ENCODE data around the gene MAPKAPK3.

DNA sequence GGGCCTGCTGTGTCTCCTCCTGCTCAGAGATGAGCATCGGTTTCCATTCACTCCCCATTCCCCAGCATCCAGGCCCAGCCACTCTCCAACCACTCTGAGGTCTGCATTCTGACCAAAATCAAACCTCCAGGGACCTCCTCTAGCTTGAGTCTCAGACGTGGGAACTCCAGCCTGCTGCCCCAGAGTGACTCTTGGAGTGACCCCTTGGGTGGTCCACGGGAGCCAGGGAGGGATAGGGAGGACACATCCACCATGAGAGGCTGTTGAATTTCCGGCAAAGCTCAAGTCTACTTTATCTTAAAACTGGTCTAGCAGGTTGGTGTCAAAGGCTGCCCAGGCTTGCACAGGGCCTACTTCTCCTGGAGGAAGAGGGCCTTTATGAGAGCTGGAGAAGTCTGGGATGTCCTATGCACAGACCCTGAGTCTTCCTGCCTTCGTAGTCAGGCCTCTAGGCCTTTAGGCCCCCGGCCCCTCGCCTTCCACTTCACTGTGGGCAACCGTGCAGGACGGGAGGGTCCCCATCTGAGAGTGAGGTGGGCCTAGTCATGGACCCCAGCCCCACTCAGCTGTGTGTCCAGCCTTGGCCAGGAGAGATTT lies 14.3 kb upstream of the MAPKAPK3 start:
- no peak for TF ChIP-seq EZH2 (IDR thresholded peaks at IDR 0.05; ENCODE audit: borderline replicate concordance, low read depth, low read length, severe bottlenecking)
- no peak for TF ChIP-seq POLR2AphosphoS5 (IDR thresholded peaks at IDR 0.05; ENCODE audit: insufficient read depth, low read depth, low read length)
- no peak for TF ChIP-seq CTCF (IDR thresholded peaks at IDR 0.05; ENCODE audit: extremely low read depth in 1 of 2, insufficient read depth in 1 of 2, low read depth in 1 of 2, low read length in 2 of 2)
- TF ChIP-seq MAX (IDR thresholded peaks at IDR 0.05; ENCODE audit: insufficient read depth, insufficient read length): no peak
- no peak for TF ChIP-seq POLR2A (IDR thresholded peaks at IDR 0.05; ENCODE audit: low read depth, low read length)

Data from endothelial cell of umbilical vein (primary cell).